ENCODE data around the gene GALNT2. TPM values are rescaled to one million over a fixed set of nuclear protein-coding genes. Genes with fewer than 3 reads are reported as not detected.
A peak's percentile ranks its signal among the peaks of the same experiment; 100 is the strongest.

The GALNT2 gene
- total and polyA plus RNA-seq, 4 donors: 47.5 to 182 (median 114) TPM

- no peak for TF ChIP-seq HNF4A (conservative IDR thresholded peaks at IDR 0.05)
- TF ChIP-seq JUND (IDR thresholded peaks at IDR 0.05): no peak
- TF ChIP-seq NR2F2 (IDR thresholded peaks at IDR 0.05): no peak
- TF ChIP-seq FOXA1 (IDR thresholded peaks at IDR 0.05): no peak
- no peak for TF ChIP-seq SP1 (IDR thresholded peaks at IDR 0.05)
- TF ChIP-seq RAD21 (IDR thresholded peaks at IDR 0.05): no peak
- Histone ChIP-seq H3K27ac (ENCODE audit: low read depth in 1 of 2, low read length in 2 of 2) (no peak overlapping the region), H3K36me3 (ENCODE audit: control insufficient read depth in 4 of 4, insufficient read depth in 3 of 4, low read depth in 1 of 4, low read length in 3 of 4) (no peaks in the 10 kb centered on the region), H3K9me3 (ENCODE audit: control insufficient read depth in 4 of 4, low read length in 3 of 4) (no peaks in the 10 kb centered on the region), H3K4me1 (ENCODE audit: control insufficient read depth in 4 of 4, insufficient read depth in 4 of 4, low read length in 3 of 4) (peaks cover 21 to 76% (median 65%) of the 10 kb centered on the region in 4 donors), H3K4me3 (ENCODE audit: low read depth in 1 of 3, low read length in 3 of 3) (no peak overlapping the region), H3K9ac (ENCODE audit: low read depth in 1 of 2, low read length in 2 of 2) (no peak overlapping the region), H3K27me3 (ENCODE audit: control insufficient read depth in 4 of 4, insufficient read depth in 4 of 4, low read length in 3 of 4) (no peaks in the 10 kb centered on the region)
- WGBS: 69% methylated on average over 4 of the region's 4 CpGs
- no peak for DNase-seq (ENCODE audit: low spot score)
Measured at GRCh38 chr1:230156536-230156935, 89.5 kb downstream of the GALNT2 start.

- TF ChIP-seq MAX (IDR thresholded peaks at IDR 0.05): no peak
- TF ChIP-seq JUND (IDR thresholded peaks at IDR 0.05): no peak
- no peak for TF ChIP-seq TAF1 (conservative IDR thresholded peaks at IDR 0.05)
- no peak for TF ChIP-seq ATF3 (IDR thresholded peaks at IDR 0.05)
- no peak for TF ChIP-seq GABPA (IDR thresholded peaks at IDR 0.05 in 1 of 2, conservative IDR thresholded peaks at IDR 0.05 in 1 of 2)
- TF ChIP-seq CTCF (IDR thresholded peaks at IDR 0.05; ENCODE audit: low read depth, low read length, missing input control): no peak
- no peak for TF ChIP-seq SP1 (IDR thresholded peaks at IDR 0.05)
- no peak for TF ChIP-seq FOXA2 (IDR thresholded peaks at IDR 0.05)
- TF ChIP-seq ZBTB33 (IDR thresholded peaks at IDR 0.05): no peak
- TF ChIP-seq YY1 (IDR thresholded peaks at IDR 0.05): no peak
- TF ChIP-seq HNF4G (IDR thresholded peaks at IDR 0.05): no peak
- no peak for TF ChIP-seq RXRA (IDR thresholded peaks at IDR 0.05)
- H3K9ac ChIP-seq (ENCODE audit: low read depth in 1 of 2, low read length in 2 of 2): no peak overlapping the region
- WGBS: 76% methylated on average over 12 of the region's 12 CpGs
Measured at GRCh38 chr1:230157420-230158390, 90.7 kb downstream of the GALNT2 start.

More at GRCh38 chr1:230157420-230158390, 90.7 kb downstream of the GALNT2 start:
- H3K4me3 ChIP-seq (ENCODE audit: low read depth in 1 of 3, low read length in 3 of 3): no peak overlapping the region
- DNase-seq (ENCODE audit: low spot score): no peak
- H3K27ac ChIP-seq (ENCODE audit: low read depth in 1 of 2, low read length in 2 of 2): peak overlapping the region; percentile 64 to 91
- H3K9me3 ChIP-seq (ENCODE audit: control insufficient read depth in 4 of 4, low read length in 3 of 4): no peaks in the 10 kb centered on the region
- H3K4me1 ChIP-seq (ENCODE audit: control insufficient read depth in 4 of 4, insufficient read depth in 4 of 4, low read length in 3 of 4): peaks cover 23 to 82% (median 66%) of the 10 kb centered on the region in 4 donors
- no peaks in the 10 kb centered on the region for H3K27me3 ChIP-seq (ENCODE audit: control insufficient read depth in 4 of 4, insufficient read depth in 4 of 4, low read length in 3 of 4)
- H3K36me3 ChIP-seq (ENCODE audit: control insufficient read depth in 4 of 4, insufficient read depth in 3 of 4, low read depth in 1 of 4, low read length in 3 of 4): no peaks in the 10 kb centered on the region
